Endodermal cell (in vitro differentiated cells): ENCODE data around the gene SLC5A9. TPM values are rescaled to one million over a fixed set of nuclear protein-coding genes. Genes with fewer than 3 reads are reported as not detected.
A peak's percentile ranks its signal among the peaks of the same experiment; 100 is the strongest.

Source experiments
- DNase-seq: peaks from one replicate; pipeline ENCODE4 v3.0.0-alpha.2; 2017
- H3K27ac ChIP-seq: 2 replicates; pipeline ENCODE4 v1.5.1; 2013; ENCODE audit warnings: mild to moderate bottlenecking, low read depth, low read length, moderate library complexity
- H3K27me3 ChIP-seq: 2 replicates; pipeline ENCODE4 v1.6.1; 2013; ENCODE audit warnings: mild to moderate bottlenecking, low read length, moderate library complexity; ENCODE audit not compliant: insufficient read depth, control insufficient read depth, poor library complexity, severe bottlenecking
- H3K36me3 ChIP-seq: 2 replicates; pipeline ENCODE4 v1.7.0; 2013; ENCODE audit warnings: mild to moderate bottlenecking, low read length, moderate library complexity; ENCODE audit not compliant: control insufficient read depth, insufficient read depth
- H3K4me1 ChIP-seq: one replicate; pipeline ENCODE4 v1.7.0; 2013; ENCODE audit warnings: low read length; ENCODE audit not compliant: control insufficient read depth, insufficient read depth
- H3K4me3 ChIP-seq: 2 replicates; pipeline ENCODE4 v1.5.1; 2013; ENCODE audit warnings: mild to moderate bottlenecking, low read length, moderate library complexity
- H3K9ac ChIP-seq: 2 replicates; pipeline ENCODE4 v1.6.1; 2013; ENCODE audit warnings: mild to moderate bottlenecking, low read length, moderate library complexity; ENCODE audit not compliant: poor library complexity, severe bottlenecking; ENCODE audit errors: extremely low read depth
- H3K9me3 ChIP-seq: 2 replicates; pipeline ENCODE4 v1.6.1; 2013; ENCODE audit warnings: mild to moderate bottlenecking, low read length, moderate library complexity; ENCODE audit not compliant: control insufficient read depth
- H3K27ac Mint-ChIP-seq: 2 replicates; pipeline ENCODE4 v1.8.0; 2020; ENCODE audit warnings: mixed read lengths
- H3K27me3 Mint-ChIP-seq: 2 replicates; pipeline ENCODE4 v1.8.0; 2021; ENCODE audit warnings: mild to moderate bottlenecking, mixed read lengths; ENCODE audit not compliant: insufficient read depth
- H3K36me3 Mint-ChIP-seq: 2 replicates; pipeline ENCODE4 v1.8.0; 2020; ENCODE audit warnings: low read depth, mixed read lengths
- H3K4me1 Mint-ChIP-seq: 2 replicates; pipeline ENCODE4 v1.8.0; 2020; ENCODE audit warnings: mixed read lengths
- H3K4me3 Mint-ChIP-seq: 2 replicates; pipeline ENCODE4 v1.8.0; 2020; ENCODE audit warnings: mild to moderate bottlenecking, moderate library complexity, mixed read lengths
- H3K9me3 Mint-ChIP-seq: 2 replicates; pipeline ENCODE4 v1.8.0; 2020; ENCODE audit warnings: mild to moderate bottlenecking, mixed read lengths
- CTCF ChIP-seq: fragments of 200-600 bp; sonication (generic); conservative IDR thresholded peaks from 2 replicates; pipeline ENCODE4 v1.5.0; 2021; ENCODE audit warnings: antibody characterized with exemption, mild to moderate bottlenecking
- WGBS, 2 experiments: methylation state at CpG; one replicate each; pipeline versions ENCODE4 v1.1.5 to v1.1.7; 2013; ENCODE audit warnings: missing lambda C conversion rate in 2 of 2, mixed read lengths in 1 of 2; ENCODE audit not compliant: insufficient coverage in 1 of 2, insufficient read length in 1 of 2; 5-methylcytosine and 5-hydroxymethylcytosine counted together
- total RNA-seq, 2 donors: library from RNA; stranded (reverse); fragmentation: NEBNext Ultra II Directional in 1 of 2; extraction: Animal tissue kit (Norgen Biotek cat#: 25700) in 1 of 2; gene quantifications; 2 replicates in 1 of 2; 3 replicates in 1 of 2; pipeline ENCODE4 v1.2.1, GENCODE V29; 2021

The SLC5A9 gene
- total RNA-seq, 2 donors from 2014 or later: 52.4 to 114 TPM

- 93 to 99% methylated on average over 9 to 13 of the region's 13 CpGs for WGBS, 2 experiments
- no peaks in the 10 kb centered on the region for H3K27me3 ChIP-seq
- peaks cover 67% of the 10 kb centered on the region for H3K36me3 Mint-ChIP-seq
- no peaks in the 10 kb centered on the region for H3K4me1 ChIP-seq
- no peak for DNase-seq
- H3K27ac ChIP-seq: no peak overlapping the region
- no peak overlapping the region for H3K9ac ChIP-seq
- H3K36me3 ChIP-seq: peaks cover 62% of the 10 kb centered on the region
- H3K4me3 ChIP-seq: no peak overlapping the region
- H3K27ac Mint-ChIP-seq: no peak overlapping the region
- no peaks in the 10 kb centered on the region for H3K9me3 Mint-ChIP-seq
- no peak for TF ChIP-seq CTCF
- H3K27me3 Mint-ChIP-seq: no peaks in the 10 kb centered on the region
- no peaks in the 10 kb centered on the region for H3K9me3 ChIP-seq
- no peaks in the 10 kb centered on the region for H3K4me1 Mint-ChIP-seq
- H3K4me3 Mint-ChIP-seq: no peak overlapping the region
Observed at GRCh38 chr1:48235652-48236051, 13.1 kb downstream of the SLC5A9 start.

DNA sequence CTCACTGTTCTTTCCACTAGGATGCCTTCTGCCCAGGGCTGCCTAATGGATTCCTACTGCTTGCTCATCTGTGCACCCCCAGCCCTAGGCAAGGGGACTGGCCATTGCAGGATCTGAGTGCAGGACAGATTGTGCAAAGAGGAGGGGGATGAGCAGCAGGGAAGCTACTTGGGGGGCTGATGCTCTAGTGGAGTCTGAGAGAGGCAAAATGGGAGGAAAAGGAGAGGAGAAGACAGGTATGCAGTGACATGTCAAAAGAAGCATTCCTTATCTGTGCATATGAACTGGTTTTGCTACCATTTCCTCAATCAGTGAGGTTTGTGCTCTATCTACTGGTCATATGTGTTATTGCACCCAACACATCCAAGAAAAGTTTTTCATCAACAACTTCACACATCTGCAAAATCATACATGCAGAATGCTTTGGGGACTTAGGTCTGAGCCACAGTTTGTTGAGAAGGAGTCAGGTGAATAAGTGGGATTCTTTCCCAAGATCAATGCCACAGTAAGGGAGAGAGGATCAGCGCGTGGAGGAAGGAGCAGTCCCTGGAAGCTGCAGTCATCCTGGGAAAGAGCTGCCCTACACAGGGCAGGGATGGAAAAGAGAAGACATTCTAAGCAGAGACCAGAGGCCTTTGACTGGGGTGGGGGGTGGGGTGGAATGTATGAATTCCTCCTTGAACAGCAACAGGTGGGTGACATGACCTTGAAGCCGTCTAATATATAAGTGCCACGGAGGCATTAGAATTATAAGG, 14.4 kb downstream of the SLC5A9 start:
- Histone ChIP-seq H3K4me3 (no peak overlapping the region), H3K36me3 (peaks cover 60% of the 10 kb centered on the region), H3K9ac (no peak overlapping the region), H3K27ac (no peak overlapping the region), H3K4me1 (no peaks in the 10 kb centered on the region), H3K9me3 (no peaks in the 10 kb centered on the region), H3K27me3 (no peaks in the 10 kb centered on the region)
- TF ChIP-seq CTCF: peak; percentile 80
- no peaks in the 10 kb centered on the region for H3K9me3 Mint-ChIP-seq
- H3K36me3 Mint-ChIP-seq: peaks cover 69% of the 10 kb centered on the region
- WGBS, 2 experiments: 73 to 80% methylated on average over 3 to 4 of the region's 4 CpGs
- H3K4me1 Mint-ChIP-seq: no peaks in the 10 kb centered on the region
- no peaks in the 10 kb centered on the region for H3K27me3 Mint-ChIP-seq
- no peak overlapping the region for H3K27ac Mint-ChIP-seq
- DNase-seq: peak; percentile 73
- no peak overlapping the region for H3K4me3 Mint-ChIP-seq

DNA sequence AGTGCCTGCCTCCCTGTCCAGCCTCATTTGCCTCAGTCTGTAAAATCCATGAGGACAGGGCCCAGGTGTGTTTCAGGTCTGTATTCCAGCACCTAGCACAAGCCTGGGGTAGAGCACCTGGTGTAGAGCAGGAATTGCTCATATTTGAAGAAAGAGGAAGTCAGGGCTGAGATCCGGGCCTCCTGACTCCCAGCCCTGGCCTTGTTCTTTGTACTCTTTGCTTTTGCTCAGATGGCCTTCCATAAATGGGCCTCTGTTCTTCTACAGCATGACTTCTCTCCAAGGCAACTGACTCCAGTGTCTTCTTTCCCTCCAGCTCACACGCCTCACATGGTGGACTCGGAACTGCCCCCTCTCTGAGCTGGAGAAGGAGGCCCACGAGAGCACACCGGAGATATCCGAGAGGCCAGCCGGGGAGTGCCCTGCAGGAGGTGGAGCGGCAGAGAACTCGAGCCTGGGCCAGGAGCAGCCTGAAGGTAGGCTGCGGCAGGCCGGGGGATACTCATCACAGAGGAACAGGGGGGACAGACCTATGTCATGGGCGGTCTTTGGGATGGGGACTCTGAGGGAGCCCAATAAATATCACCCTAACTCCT, 19.7 kb downstream of the SLC5A9 start:
- peaks cover 50% of the 10 kb centered on the region for H3K36me3 ChIP-seq
- Mint-ChIP-seq H3K36me3 (peaks cover 62% of the 10 kb centered on the region), H3K4me1 (peaks cover 1% of the 10 kb centered on the region), H3K4me3 (no peak overlapping the region), H3K27me3 (no peaks in the 10 kb centered on the region), H3K9me3 (no peaks in the 10 kb centered on the region), H3K27ac (no peak overlapping the region)
- H3K9ac ChIP-seq: no peak overlapping the region
- TF ChIP-seq CTCF: no peak
- no peak for DNase-seq
- no peak overlapping the region for H3K4me3 ChIP-seq
- H3K27ac ChIP-seq: no peak overlapping the region
- H3K4me1 ChIP-seq: no peaks in the 10 kb centered on the region
- H3K9me3 ChIP-seq: no peaks in the 10 kb centered on the region
- H3K27me3 ChIP-seq: no peaks in the 10 kb centered on the region
- WGBS, 2 experiments: 92% methylated on average over 2 to 12 of the region's 12 CpGs
